ENCODE data around the gene TNNT1.

GRCh38 chr19:55160986-55161365 lies 12.0 kb upstream of the TNNT1 start:
- TF ChIP-seq CTCF (conservative IDR thresholded peaks at IDR 0.05) = no peak
- TF ChIP-seq EZH2 (IDR thresholded peaks at IDR 0.05; ENCODE audit: low read depth) = no peak
